A673 (cell line): Measurements from ENCODE around the gene GPR37L1.

Experiments used
- CTCF ChIP-seq: fragments of 300-800, 200-600 bp; sonication (generic); conservative IDR thresholded peaks from 2 replicates; pipeline ENCODE4 v1.5.1; 2017; ENCODE audit warnings: low read depth, mild to moderate bottlenecking, antibody characterized with exemption, low read length, moderate library complexity, mixed read lengths
- EZH2 ChIP-seq: fragments of 200-600 bp; sonication (generic); IDR thresholded peaks from 2 replicates; pipeline ENCODE4 v1.6.1; 2017; ENCODE audit warnings: borderline replicate concordance, low read depth, mild to moderate bottlenecking, mixed read lengths, antibody characterized with exemption, low read length; ENCODE audit not compliant: poor library complexity, severe bottlenecking

GRCh38 chr1:202121006-202121405 is 1.7 kb upstream of the GPR37L1 start:
- TF ChIP-seq CTCF (no peak), EZH2 (no peak)
